ENCODE measurements around the gene TRPM3.

DNA sequence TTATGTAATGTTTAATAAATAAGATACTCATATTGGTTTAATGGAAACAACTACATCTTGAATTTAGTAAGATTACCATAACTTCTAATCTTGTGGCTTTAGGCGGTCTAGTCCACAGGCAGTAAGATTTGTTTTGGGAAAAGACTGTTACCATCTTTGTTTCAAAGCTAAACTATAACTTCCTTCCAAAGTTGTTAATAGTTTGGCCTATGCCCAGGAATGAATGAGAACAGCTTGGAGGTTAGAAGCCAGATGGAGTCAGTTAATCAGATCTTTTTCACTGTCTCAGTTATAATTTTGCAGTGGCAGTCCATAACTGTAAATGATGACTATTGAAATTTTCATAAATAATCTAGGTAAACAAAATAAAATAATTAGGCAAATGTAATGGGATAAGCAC is 465.1 kb downstream of the TRPM3 start:
- TF ChIP-seq, protein P1, sequence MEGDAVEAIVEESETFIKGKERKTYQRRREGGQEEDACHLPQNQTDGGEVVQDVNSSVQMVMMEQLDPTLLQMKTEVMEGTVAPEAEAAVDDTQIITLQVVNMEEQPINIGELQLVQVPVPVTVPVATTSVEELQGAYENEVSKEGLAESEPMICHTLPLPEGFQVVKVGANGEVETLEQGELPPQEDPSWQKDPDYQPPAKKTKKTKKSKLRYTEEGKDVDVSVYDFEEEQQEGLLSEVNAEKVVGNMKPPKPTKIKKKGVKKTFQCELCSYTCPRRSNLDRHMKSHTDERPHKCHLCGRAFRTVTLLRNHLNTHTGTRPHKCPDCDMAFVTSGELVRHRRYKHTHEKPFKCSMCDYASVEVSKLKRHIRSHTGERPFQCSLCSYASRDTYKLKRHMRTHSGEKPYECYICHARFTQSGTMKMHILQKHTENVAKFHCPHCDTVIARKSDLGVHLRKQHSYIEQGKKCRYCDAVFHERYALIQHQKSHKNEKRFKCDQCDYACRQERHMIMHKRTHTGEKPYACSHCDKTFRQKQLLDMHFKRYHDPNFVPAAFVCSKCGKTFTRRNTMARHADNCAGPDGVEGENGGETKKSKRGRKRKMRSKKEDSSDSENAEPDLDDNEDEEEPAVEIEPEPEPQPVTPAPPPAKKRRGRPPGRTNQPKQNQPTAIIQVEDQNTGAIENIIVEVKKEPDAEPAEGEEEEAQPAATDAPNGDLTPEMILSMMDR (IDR thresholded peaks at IDR 0.05), result no peak
- TF ChIP-seq POLR2AphosphoS5 (IDR thresholded peaks at IDR 0.05) (no peak), POLR2A (IDR thresholded peaks at IDR 0.05) (no peak), EP300 (IDR thresholded peaks at IDR 0.05) (no peak)
